AG09309 (cell line): ENCODE data around the gene CLDN19.
"Not testable (repeated sequence)": the region's sequence is repeated elsewhere in the genome, so short reads cannot be mapped to it uniquely, and the experiment has no call there.

Experiments used
- DNase-seq: peaks from one replicate; pipeline ENCODE4 v3.0.0-alpha.2; 2010; ENCODE audit warnings: low read depth
- H3K4me3 ChIP-seq: 2 replicates; pipeline ENCODE4 v1.5.1; 2011; ENCODE audit warnings: mild to moderate bottlenecking, low read depth, low read length, moderate library complexity; ENCODE audit not compliant: control insufficient read depth
- CTCF ChIP-seq: IDR thresholded peaks from 2 replicates; pipeline ENCODE4 v1.5.1; 2011; ENCODE audit warnings: mild to moderate bottlenecking, low read depth, low read length, inconsistent platforms; ENCODE audit not compliant: insufficient read depth, control insufficient read depth; ENCODE audit errors: missing control alignments

The CLDN19 gene

GRCh38 chr1:42713293-42713692 is 26.7 kb downstream of the CLDN19 start:
- no peak overlapping the region for H3K4me3 ChIP-seq
- TF ChIP-seq CTCF: no peak
- DNase-seq: no peak

- not testable (repeated sequence) for H3K4me3 ChIP-seq, DNase-seq
These were observed 27.2 kb downstream of the CLDN19 start for GRCh38 chr1:42712808-42713207.

GRCh38 chr1:42703888-42704464 is 36.1 kb downstream of the CLDN19 start:
- no peak for DNase-seq
- no peak for TF ChIP-seq CTCF
- H3K4me3 ChIP-seq: no peak overlapping the region

GRCh38 chr1:42700006-42700405 is 40.0 kb downstream of the CLDN19 start:
- no peak for TF ChIP-seq CTCF
- no peak overlapping the region for H3K4me3 ChIP-seq
- DNase-seq: no peak

GRCh38 chr1:42698081-42698813 is 41.8 kb downstream of the CLDN19 start:
- DNase-seq: no peak
- TF ChIP-seq CTCF: no peak
- H3K4me3 ChIP-seq: no peak overlapping the region

- H3K4me3 ChIP-seq: no peak overlapping the region
- DNase-seq: no peak
These were observed 47.1 kb downstream of the CLDN19 start for GRCh38 chr1:42692911-42693310.

More at GRCh38 chr1:42692911-42693310, 47.1 kb downstream of the CLDN19 start:
- no peak for TF ChIP-seq CTCF
